Ascending aorta (tissue), 2 donors: ENCODE data around the gene VWF. TPM values are rescaled to one million over a fixed set of nuclear protein-coding genes. Genes with fewer than 3 reads are reported as not detected.

ENCODE experiments used
- DNase-seq, 2 donors: peaks; one replicate each; pipeline ENCODE4 v3.0.0-alpha.2; 2019; ENCODE audit warnings: low spot score in 2 of 2
- H3K27ac ChIP-seq, 2 donors: fragments of 200-600 bp; sonication (generic); one replicate each; pipeline ENCODE4 v1.5.1; 2016 to 2017; ENCODE audit warnings: mild to moderate bottlenecking in 1 of 2
- H3K27me3 ChIP-seq: fragments of 200-600 bp; sonication (generic); one replicate; pipeline ENCODE4 v1.5.1; 2017
- H3K36me3 ChIP-seq, 2 donors: fragments of 200-600 bp; sonication (generic); one replicate each; pipeline ENCODE4 v1.5.1; 2016
- H3K4me1 ChIP-seq, 2 donors: fragments of 200-600 bp; sonication (generic); one replicate each; pipeline ENCODE4 v1.5.1; 2016 to 2017; ENCODE audit warnings: mild to moderate bottlenecking in 1 of 2
- H3K4me3 ChIP-seq, 2 donors: fragments of 200-600 bp; sonication (generic); one replicate each; pipeline ENCODE4 v1.5.1; 2016 to 2017; ENCODE audit warnings: mild to moderate bottlenecking in 1 of 2
- H3K9me3 ChIP-seq, 2 donors: fragments of 200-600 bp; sonication (generic); one replicate each; pipeline ENCODE4 v1.5.1; 2016
- CTCF ChIP-seq, 3 experiments: fragments of 200-600 bp in 2 of 3; fragments of 450-650 bp in 1 of 3; sonication (generic) in 2 of 3; IDR thresholded peaks; one replicate each; pipeline ENCODE4 v1.5.1; 2016 to 2019; ENCODE audit warnings: antibody characterized with exemption in 3 of 3, mild to moderate bottlenecking in 1 of 3, moderate library complexity in 1 of 3
- intact Hi-C: fragments of 100-400 bp; cut with DNase I; formaldehyde crosslinking; loops from one replicate; pipeline ENCODE4 v1.15.1; 2023
- total RNA-seq: library from RNA; depleted of rRNA; stranded (reverse); fragments of >200 nt; gene quantifications from one replicate; pipeline ENCODE4 v1.1.0, GENCODE V29; 2016

VWF gene
- total RNA-seq, 1 donor from 2014 or later, result 1,026 TPM

- no peak for DNase-seq
- Histone ChIP-seq H3K4me3 (no peak overlapping the region), H3K4me1 (peaks cover 0 to 5% of the 10 kb centered on the region in 2 donors), H3K27ac (no peak overlapping the region), H3K9me3 (no peaks in the 10 kb centered on the region), H3K27me3 (peaks cover 13% of the 10 kb centered on the region), H3K36me3 (no peaks in the 10 kb centered on the region)
- intact Hi-C loops, result no loop called here
- no peak for TF ChIP-seq CTCF (IDR thresholded peaks at IDR 0.05)
Observed at GRCh38 chr12:5948696-5949095, 175.8 kb downstream of the VWF start.

- Histone ChIP-seq H3K27ac (no peak overlapping the region), H3K36me3 (no peaks in the 10 kb centered on the region), H3K4me3 (no peak overlapping the region), H3K4me1 (peaks cover 0 to 5% of the 10 kb centered on the region in 2 donors), H3K9me3 (no peaks in the 10 kb centered on the region), H3K27me3 (peaks cover 13% of the 10 kb centered on the region)
- no peak for TF ChIP-seq CTCF (IDR thresholded peaks at IDR 0.05)
- intact Hi-C loops, result no loop called here
- no peak for DNase-seq
Observed at GRCh38 chr12:5947006-5947405, 177.5 kb downstream of the VWF start.

GRCh38 chr12:5946388-5946787 is 178.1 kb downstream of the VWF start:
- no peak for TF ChIP-seq CTCF (IDR thresholded peaks at IDR 0.05)
- intact Hi-C loops, result no loop called here
- H3K27me3 ChIP-seq, result peaks cover 13% of the 10 kb centered on the region

GRCh38 chr12:5945071-5946008 is 179.1 kb downstream of the VWF start, which contains the start of gene ANO2:
TSS of gene ANO2 (minus strand) at chr12:5945259. CDS start at chr12:5945217, 42 bp downstream.
- Histone ChIP-seq H3K4me3 (peak within 1 kb of the TSS; percentile 38 to 63), H3K27ac (no peak within 1 kb of the TSS), H3K27me3 (peaks cover 13% of the 10 kb centered on the region), H3K9me3 (no peaks in the 10 kb centered on the region), H3K36me3 (no peaks in the 10 kb centered on the region), H3K4me1 (peaks cover 0 to 5% of the 10 kb centered on the region in 2 donors)
- no peak for DNase-seq
- intact Hi-C loops, result no loop called here
- no peak for TF ChIP-seq CTCF (IDR thresholded peaks at IDR 0.05)

More at GRCh38 chr12:5946388-5946787, 178.1 kb downstream of the VWF start:
- Histone ChIP-seq H3K4me3 (no peak overlapping the region), H3K4me1 (peaks cover 0 to 5% of the 10 kb centered on the region in 2 donors), H3K27ac (no peak overlapping the region), H3K36me3 (no peaks in the 10 kb centered on the region), H3K9me3 (no peaks in the 10 kb centered on the region)
- DNase-seq, result no peak

- Histone ChIP-seq H3K4me3 (peak overlapping the region; percentile 38 to 63), H3K27ac (no peak overlapping the region), H3K27me3 (peaks cover 13% of the 10 kb centered on the region), H3K36me3 (no peaks in the 10 kb centered on the region), H3K4me1 (peaks cover 0 to 5% of the 10 kb centered on the region in 2 donors), H3K9me3 (no peaks in the 10 kb centered on the region)
- no peak for TF ChIP-seq CTCF (IDR thresholded peaks at IDR 0.05)
- no peak for DNase-seq
- intact Hi-C loops, result no loop called here
Observed at GRCh38 chr12:5944688-5945070, 179.8 kb downstream of the VWF start.
